Measurements from ENCODE around the gene PPP1R13B.

PPP1R13B gene

DNA sequence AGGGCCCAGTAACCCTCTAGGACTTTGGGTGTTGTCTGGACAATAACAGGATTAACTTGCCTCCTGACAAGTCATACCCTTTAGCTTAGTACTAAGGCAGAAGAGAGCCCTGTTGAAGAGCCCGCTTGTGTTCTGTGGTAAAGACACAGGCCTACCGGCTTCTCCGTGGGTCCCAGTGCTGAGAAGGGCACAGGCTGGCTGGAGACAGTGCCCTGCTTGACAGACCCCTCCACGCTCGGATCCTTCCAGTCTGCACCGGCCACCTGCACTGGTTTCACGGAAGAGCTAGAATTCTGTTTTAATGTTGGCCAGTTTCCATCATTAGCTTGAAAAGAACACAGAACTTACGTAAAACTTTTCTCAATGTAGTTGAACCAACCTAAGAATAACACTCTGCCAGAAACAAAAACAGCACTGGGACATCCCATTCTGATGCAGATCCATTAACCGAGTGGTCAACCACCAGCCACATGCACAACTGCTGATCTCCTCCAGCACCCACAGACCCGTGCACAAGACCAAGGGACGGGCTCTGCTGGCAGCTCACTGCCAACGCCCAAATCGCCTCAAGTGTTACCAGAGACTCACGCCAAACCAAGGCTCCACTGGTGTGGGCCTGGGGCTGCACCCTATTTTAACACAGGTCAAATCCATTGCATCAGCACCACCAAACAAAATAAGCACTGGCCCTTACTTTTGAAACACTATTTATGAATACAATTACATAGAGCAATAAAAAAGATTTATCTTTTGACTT is 104.7 kb downstream of the PPP1R13B start:
- DNase-seq (ENCODE audit: low read depth): no peak
- no peak overlapping the region for H3K4me3 ChIP-seq (ENCODE audit: low read depth, low read length)
- no peak for TF ChIP-seq CTCF (IDR thresholded peaks at IDR 0.05; ENCODE audit: low read depth, low read length, missing control alignments)

GRCh38 chr14:103741876-103742275 is 105.5 kb downstream of the PPP1R13B start:
- H3K4me3 ChIP-seq (ENCODE audit: low read depth, low read length): no peak overlapping the region
- no peak for TF ChIP-seq CTCF (IDR thresholded peaks at IDR 0.05; ENCODE audit: low read depth, low read length, missing control alignments)
- no peak for DNase-seq (ENCODE audit: low read depth)

GRCh38 chr14:103740991-103741689 is 106.2 kb downstream of the PPP1R13B start:
- no peak overlapping the region for H3K4me3 ChIP-seq (ENCODE audit: low read depth, low read length)
- no peak for DNase-seq (ENCODE audit: low read depth)
- no peak for TF ChIP-seq CTCF (IDR thresholded peaks at IDR 0.05; ENCODE audit: low read depth, low read length, missing control alignments)

- no peak for TF ChIP-seq CTCF (IDR thresholded peaks at IDR 0.05; ENCODE audit: low read depth, low read length, missing control alignments)
- DNase-seq (ENCODE audit: low read depth): no peak
- no peak overlapping the region for H3K4me3 ChIP-seq (ENCODE audit: low read depth, low read length)
Observed at GRCh38 chr14:103739793-103740501, 107.4 kb downstream of the PPP1R13B start.

DNA sequence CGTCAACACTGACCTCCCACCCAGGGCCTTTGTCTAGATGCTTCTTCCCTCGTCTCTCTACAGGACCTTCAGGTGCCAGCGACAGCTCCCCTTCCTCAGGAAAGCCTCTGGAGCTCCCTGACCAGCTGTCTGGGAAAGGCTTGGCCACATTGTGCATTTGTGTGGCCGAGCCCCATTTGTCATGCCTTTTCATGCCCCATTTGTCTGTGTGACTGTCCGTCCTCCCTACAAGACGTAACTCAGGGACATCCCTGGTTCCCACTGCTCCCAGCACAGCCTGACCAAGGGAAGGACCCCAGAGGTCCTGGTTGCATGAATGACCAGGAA is 107.9 kb downstream of the PPP1R13B start:
- no peak for DNase-seq (ENCODE audit: low read depth)
- TF ChIP-seq CTCF (IDR thresholded peaks at IDR 0.05; ENCODE audit: low read depth, low read length, missing control alignments): no peak
- H3K4me3 ChIP-seq (ENCODE audit: low read depth, low read length): no peak overlapping the region

- no peak for DNase-seq (ENCODE audit: low read depth)
- no peak for TF ChIP-seq CTCF (IDR thresholded peaks at IDR 0.05; ENCODE audit: low read depth, low read length, missing control alignments)
- H3K4me3 ChIP-seq (ENCODE audit: low read depth, low read length): no peak overlapping the region
Observed at GRCh38 chr14:103738701-103739451, 108.5 kb downstream of the PPP1R13B start.
